ENCODE results near the gene COQ2.

COQ2 gene

DNA sequence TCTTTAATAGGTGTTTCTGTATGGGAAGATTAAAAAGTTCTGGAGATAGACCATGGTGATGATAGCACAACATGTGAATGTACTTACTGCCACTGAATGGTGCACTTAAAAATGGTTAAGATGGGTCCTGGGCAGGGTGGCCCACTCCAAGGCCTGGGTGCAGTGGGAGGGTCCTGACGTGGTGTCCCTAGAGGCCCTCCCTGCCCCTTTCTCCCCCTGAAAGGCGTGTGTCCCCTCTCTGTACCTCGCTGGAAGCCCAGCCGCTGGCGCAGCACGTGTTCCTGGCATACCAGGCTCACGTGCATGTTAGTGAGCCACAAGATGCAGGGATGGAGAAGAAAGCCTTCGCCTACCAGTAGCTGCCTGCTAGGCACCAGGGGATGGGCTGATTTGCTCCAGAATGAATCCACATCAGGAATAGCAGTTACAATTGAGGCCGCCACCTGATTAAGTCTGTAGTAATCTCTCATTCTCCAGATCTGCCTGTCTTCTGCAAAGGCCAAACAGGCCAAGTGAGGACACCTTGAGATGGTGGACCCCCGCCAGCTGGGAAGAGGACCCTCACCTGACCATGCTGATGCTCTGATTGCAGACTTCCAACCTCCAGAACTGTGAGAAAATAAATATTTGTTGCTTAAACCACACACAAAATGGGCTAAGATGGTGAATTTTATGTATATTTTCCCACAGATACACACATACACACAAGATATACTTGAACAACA lies 67.5 kb downstream of the COQ2 start:
- no peak for DNase-seq (ENCODE audit: low spot score)

DNA sequence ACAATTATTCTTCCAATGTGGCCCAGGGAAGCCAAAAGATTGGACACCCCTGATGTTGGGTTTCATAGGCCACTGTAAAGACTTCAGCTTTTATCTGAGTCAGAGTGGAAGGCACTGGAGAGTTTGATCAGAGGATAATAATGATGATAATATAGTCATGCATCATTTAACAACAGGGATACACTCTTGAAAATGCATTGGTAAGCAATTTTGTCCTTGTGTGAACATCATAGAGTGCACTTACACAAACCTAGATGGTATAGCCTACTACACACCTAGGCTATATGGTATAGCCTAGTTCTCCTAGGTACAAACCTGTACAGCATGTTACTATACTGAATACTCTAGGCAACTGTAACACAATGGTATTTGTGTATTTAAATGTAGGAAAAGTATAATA lies 70.5 kb downstream of the COQ2 start:
- no peak for DNase-seq (ENCODE audit: low spot score)

All from AG20443 (cell line).